ENCODE results near the gene POLR3F. TPM values are rescaled to one million over a fixed set of nuclear protein-coding genes. Genes with fewer than 3 reads are reported as not detected.

The POLR3F gene
- total RNA-seq, 4 donors from 2014 or later: 6.0 to 8.7 (median 6.8) TPM

- Histone ChIP-seq H3K4me3 (no peak overlapping the region), H3K9me3 (no peaks in the 10 kb centered on the region), H3K36me3 (peaks cover 5 to 78% of the 10 kb centered on the region in 2 donors), H3K4me1 (no peaks in the 10 kb centered on the region), H3K27ac (peak overlapping the region in 2 of 4 donors; percentile 40 to 63), H3K27me3 (no peaks in the 10 kb centered on the region)
- DNase-seq (no peak), ATAC-seq (no peak)
- intact Hi-C loops (cut with DNase I; ENCODE audit: low total_unique reads): no loop called here
- no peak for TF ChIP-seq CTCF (IDR thresholded peaks at IDR 0.05 in 4 of 5, conservative IDR thresholded peaks at IDR 0.05 in 1 of 5)
- TF ChIP-seq POLR2A (IDR thresholded peaks at IDR 0.05): no peak
- in situ Hi-C loops (cut with MboI; ENCODE audit: low sequenced_read_pairs in 4 of 4): no loop called here
These were observed 60.1 kb downstream of the POLR3F start for GRCh38 chr20:18527339-18527738.

- DNase-seq (no peak), ATAC-seq (no peak)
- in situ Hi-C loops (cut with MboI; ENCODE audit: low sequenced_read_pairs in 4 of 4): no loop called here
- no peaks in the 10 kb centered on the region for H3K9me3 ChIP-seq
- H3K36me3 ChIP-seq: peaks cover 5 to 83% of the 10 kb centered on the region in 2 donors
- no peaks in the 10 kb centered on the region for H3K4me1 ChIP-seq
- no peak overlapping the region for H3K4me3 ChIP-seq
- no peak for TF ChIP-seq CTCF (IDR thresholded peaks at IDR 0.05 in 4 of 5, conservative IDR thresholded peaks at IDR 0.05 in 1 of 5)
- no peak for TF ChIP-seq POLR2A (IDR thresholded peaks at IDR 0.05)
- no peaks in the 10 kb centered on the region for H3K27me3 ChIP-seq
- intact Hi-C loops (cut with DNase I; ENCODE audit: low total_unique reads): no loop called here
- peak overlapping the region in 2 of 4 donors; percentile 40 to 63 for H3K27ac ChIP-seq
These were observed 60.6 kb downstream of the POLR3F start for GRCh38 chr20:18527836-18528235.

- ATAC-seq (no peak), DNase-seq (no peak)
- intact Hi-C loops (cut with DNase I; ENCODE audit: low total_unique reads) (no loop called here), in situ Hi-C loops (cut with MboI; ENCODE audit: low sequenced_read_pairs in 4 of 4) (no loop called here)
- no peaks in the 10 kb centered on the region for H3K27me3 ChIP-seq
- peaks cover 5 to 95% of the 10 kb centered on the region in 2 donors for H3K36me3 ChIP-seq
- no peaks in the 10 kb centered on the region for H3K4me1 ChIP-seq
- H3K27ac ChIP-seq: no peak overlapping the region
- H3K9me3 ChIP-seq: no peaks in the 10 kb centered on the region
- TF ChIP-seq POLR2A (IDR thresholded peaks at IDR 0.05) (no peak), CTCF (IDR thresholded peaks at IDR 0.05 in 4 of 5, conservative IDR thresholded peaks at IDR 0.05 in 1 of 5) (no peak)
- no peak overlapping the region for H3K4me3 ChIP-seq
These were observed 61.9 kb downstream of the POLR3F start for GRCh38 chr20:18529041-18529440.

GRCh38 chr20:18532626-18533025 lies 65.4 kb downstream of the POLR3F start:
- Histone ChIP-seq H3K27me3 (no peaks in the 10 kb centered on the region), H3K4me3 (no peak overlapping the region), H3K9me3 (no peaks in the 10 kb centered on the region), H3K4me1 (no peaks in the 10 kb centered on the region), H3K36me3 (peaks cover 0 to 88% of the 10 kb centered on the region in 2 donors), H3K27ac (no peak overlapping the region)
- in situ Hi-C loops (cut with MboI; ENCODE audit: low sequenced_read_pairs in 4 of 4) (no loop called here), intact Hi-C loops (cut with DNase I; ENCODE audit: low total_unique reads) (no loop called here)
- ATAC-seq: no peak
- no peak for TF ChIP-seq CTCF (IDR thresholded peaks at IDR 0.05 in 4 of 5, conservative IDR thresholded peaks at IDR 0.05 in 1 of 5)
- no peak for TF ChIP-seq POLR2A (IDR thresholded peaks at IDR 0.05)
- no peak for DNase-seq

- Histone ChIP-seq H3K4me1 (no peaks in the 10 kb centered on the region), H3K4me3 (no peak overlapping the region), H3K36me3 (peaks cover 0 to 80% of the 10 kb centered on the region in 2 donors), H3K27me3 (no peaks in the 10 kb centered on the region), H3K9me3 (no peaks in the 10 kb centered on the region), H3K27ac (no peak overlapping the region)
- no peak for TF ChIP-seq POLR2A (IDR thresholded peaks at IDR 0.05)
- no peak for TF ChIP-seq CTCF (IDR thresholded peaks at IDR 0.05 in 4 of 5, conservative IDR thresholded peaks at IDR 0.05 in 1 of 5)
- no peak for DNase-seq
- no peak for ATAC-seq
- in situ Hi-C loops (cut with MboI; ENCODE audit: low sequenced_read_pairs in 4 of 4) (no loop called here), intact Hi-C loops (cut with DNase I; ENCODE audit: low total_unique reads) (no loop called here)
These were observed 66.3 kb downstream of the POLR3F start for GRCh38 chr20:18533491-18533890.

All from gastrocnemius medialis (tissue), 4 donors.